ENCODE data around the gene LYRM1. TPM values are rescaled to one million over a fixed set of nuclear protein-coding genes. Genes with fewer than 3 reads are reported as not detected.

LYRM1 gene
- total and polyA plus RNA-seq, 2 of the 8 experiments (the other 6 are each of a cell fraction or from before 2014, with no cell fraction given), result 11.6 to 13.4 TPM

GRCh38 chr16:20870122-20870820 lies 30.3 kb upstream of the LYRM1 start (continued):
- TF ChIP-seq CEBPB (IDR thresholded peaks at IDR 0.05; ENCODE audit: low read depth, low read length), result no peak
- no peak for TF ChIP-seq BRCA1 (IDR thresholded peaks at IDR 0.05; ENCODE audit: low read depth, low read length)
- TF ChIP-seq YY1 (IDR thresholded peaks at IDR 0.05; ENCODE audit: low read depth, low read length), result no peak
- no peak for TF ChIP-seq POLR2A (IDR thresholded peaks at IDR 0.05; ENCODE audit: control extremely low read depth in 1 of 2, low read depth in 2 of 2, low read length in 2 of 2)
- TF ChIP-seq SP2 (IDR thresholded peaks at IDR 0.05; ENCODE audit: low read length), result no peak
- TF ChIP-seq BACH1 (IDR thresholded peaks at IDR 0.05; ENCODE audit: low read length), result no peak
